ENCODE data around the gene FYB1.

Gene FYB1

DNA sequence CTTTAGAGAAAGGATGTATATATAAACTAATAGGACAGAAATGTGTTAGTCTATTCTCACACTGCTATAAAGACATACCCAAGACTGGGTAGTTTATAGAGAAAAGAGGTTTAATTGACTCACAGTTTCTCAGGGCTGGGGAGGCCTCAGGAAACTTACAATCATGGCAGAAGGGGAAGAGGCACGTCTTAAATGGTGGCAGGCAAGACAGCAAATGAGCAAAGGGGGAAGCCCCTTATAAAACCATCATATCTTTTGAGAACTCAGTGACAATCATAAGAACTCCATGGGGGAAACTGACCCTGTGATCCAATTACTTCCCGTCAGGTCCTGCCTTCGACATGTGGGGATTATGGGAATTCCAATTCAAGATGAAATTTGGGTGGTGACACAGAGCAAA, 136.4 kb downstream of the FYB1 start:
- DNase-seq (ENCODE audit: low read depth), result no peak

DNA sequence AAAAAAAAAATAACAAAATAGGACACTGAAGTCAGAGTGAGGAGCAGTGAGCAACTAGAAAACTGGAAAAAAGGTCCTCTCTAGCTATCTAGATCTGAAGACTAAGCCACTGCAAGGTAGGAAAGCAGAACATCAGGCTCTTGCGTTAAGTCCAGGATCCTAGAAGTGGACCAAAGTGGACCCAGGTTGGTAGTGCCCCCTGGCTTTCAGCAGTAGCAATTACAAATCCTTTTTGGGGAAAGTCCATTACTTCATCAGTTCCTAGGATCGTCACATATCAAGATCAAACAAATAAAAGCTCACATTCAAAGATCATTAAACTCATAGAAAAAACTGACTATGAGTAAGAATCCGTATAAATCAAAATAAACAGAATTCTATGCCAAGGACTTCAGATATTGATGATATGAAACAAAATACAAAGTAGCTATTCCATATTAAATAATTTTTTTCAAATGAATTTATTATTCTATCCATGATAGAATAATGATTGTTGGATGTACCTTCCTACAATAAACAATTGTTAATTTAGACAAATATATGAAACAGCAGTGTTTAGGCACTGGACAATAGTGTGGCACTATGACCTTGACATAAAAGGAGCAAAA, 138.7 kb downstream of the FYB1 start:
- DNase-seq (ENCODE audit: low read depth), result no peak

DNA sequence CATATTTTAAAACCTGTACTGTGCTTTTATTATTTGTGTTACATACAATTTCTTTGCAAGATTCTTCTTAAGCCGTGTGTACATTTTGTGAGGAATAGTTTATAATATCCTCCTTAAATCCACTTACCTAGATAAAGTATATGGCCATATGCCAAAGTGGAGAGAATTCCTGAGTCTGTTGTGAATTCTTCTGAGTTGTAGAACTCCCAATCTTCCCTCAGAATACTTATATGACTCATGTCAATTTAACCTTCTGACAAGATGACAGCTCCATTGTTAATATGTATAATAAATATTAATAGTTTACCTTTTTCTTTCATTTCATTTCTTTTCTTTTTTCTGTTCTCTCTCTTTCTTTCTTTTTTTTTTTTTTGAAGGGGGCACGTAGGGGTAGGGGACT, 139.2 kb downstream of the FYB1 start:
- no peak for DNase-seq (ENCODE audit: low read depth)

DNA sequence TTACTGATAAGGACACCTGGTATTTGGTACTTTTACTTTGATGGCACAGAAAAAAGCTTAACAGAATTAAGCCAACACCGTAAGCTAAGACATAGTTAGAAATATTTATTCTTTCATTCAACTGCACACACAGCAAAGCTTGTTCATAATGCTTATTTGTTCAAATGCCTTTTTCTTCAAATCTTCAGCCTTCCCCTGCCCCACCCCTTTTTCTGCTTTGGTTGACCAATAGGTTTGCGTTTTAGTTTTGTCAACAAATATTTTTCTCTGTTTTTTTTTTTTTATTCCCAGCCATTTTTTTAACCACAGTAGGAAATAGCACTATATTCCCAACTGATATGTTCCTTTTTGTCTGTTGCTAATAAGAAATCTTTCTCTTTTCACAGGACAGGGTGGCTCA, 140.2 kb downstream of the FYB1 start:
- no peak for DNase-seq (ENCODE audit: low read depth)

DNA sequence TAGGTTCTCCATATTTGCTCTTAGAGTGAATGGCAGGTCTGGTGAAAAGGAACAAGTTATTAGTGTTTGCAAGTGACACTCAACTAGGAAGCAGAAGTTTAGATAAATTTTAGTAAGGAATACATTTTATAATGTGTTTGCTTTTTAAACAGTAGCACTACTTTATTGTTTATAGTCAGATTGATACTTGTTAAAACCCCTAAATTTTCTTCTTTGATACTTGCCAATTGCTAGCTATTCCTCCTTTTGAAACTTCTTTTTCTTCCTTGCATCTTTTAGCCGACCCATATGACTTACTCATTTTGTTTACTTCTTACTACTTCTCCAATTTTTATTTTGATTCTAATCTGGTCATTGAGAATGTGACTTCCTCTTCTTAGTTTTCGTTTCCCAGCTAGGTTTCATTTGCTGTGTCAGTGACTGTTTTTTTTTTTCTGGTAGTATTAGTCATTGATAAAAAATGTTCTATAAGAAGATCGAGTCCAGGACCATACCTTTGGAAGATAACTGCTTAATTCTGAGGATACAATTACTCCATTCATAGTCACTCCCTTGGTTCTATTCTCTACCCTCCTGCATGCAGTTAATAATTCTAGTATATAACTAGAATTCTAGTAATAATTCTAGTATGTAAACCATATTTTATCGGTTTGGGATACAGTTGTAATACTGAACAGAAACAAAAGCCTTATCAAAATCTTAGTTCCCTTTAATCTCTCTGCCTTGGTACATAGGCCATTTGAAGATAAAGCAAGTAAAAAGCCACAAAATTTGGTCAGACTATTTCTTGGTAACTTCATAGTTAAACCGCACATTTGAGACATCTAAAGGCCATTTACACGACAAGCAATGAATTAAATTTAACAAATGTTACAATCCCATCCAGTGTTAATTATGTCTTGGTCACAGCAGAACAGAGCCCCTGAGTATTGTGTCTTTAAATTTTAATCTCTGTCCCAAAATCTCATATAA, 142.3 kb downstream of the FYB1 start:
- DNase-seq (ENCODE audit: low read depth), result no peak

DNA sequence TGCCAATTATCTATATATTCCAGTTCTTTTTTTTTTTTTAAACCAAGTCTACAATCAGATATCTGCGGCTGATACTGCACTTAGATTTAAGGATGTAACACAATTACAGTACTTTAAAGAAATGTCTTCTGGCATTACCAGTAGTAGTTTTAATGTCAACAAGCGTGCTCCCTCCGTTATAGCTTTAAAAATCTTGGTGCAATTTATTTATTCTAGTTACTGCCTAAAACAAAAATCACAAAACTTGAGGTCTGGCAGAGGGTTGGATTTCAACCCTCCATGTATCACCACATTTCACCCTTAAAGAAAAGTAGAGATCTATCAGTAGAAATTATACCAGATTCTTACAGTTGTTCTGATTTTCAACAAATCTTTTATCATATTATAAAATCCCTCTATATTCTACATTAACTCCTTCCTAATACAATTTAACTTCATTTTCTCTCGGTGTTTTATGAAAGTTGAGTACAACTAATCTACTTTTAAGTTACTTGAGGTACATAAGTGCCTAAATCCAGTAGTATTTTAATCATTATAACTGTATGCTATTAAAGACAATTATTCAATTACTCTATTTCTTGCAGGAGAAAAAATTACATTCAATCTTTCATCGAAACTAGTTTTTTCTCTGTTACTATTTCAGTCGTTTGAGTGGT, 143.1 kb downstream of the FYB1 start:
- DNase-seq (ENCODE audit: low read depth), result no peak

DNA sequence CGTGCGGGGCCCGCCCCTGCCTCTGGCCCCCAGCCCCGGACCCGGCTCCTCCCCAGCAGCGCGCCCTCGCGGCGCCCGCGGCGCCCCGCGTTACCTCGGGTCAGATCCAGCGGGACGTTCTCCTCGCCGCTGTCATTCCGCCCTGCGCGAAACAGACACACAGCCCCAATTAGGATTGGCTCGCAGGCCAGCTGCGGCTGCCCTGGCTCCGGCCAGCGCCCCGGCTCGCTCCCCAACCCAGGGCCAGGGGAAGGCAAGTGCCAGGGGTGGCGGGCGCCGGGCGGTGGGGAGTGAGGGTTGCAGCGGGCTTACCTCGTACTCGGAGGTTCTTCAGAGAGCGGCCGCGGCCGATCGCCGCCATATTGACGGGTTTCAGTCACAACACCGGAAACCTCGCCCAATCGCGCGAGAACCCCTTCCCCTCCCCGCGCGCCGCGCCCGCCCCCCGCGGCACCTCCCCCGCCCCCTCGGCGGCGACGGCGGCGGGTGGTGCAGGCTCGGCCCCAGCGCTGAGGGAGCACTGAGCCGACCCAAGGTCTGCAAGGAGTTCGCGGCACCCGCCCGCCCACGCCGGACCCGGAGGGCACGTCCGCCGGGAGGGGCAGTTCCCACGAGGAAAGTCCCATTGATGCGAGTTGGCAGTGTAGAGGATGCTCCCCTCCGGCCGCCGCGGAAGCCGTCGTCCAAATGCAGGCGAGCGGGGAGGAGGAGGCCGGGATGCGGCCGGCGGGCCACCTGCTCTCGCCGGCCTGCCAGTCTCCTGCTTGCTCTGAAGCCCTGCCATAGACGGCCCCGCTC, 145.1 kb downstream of the FYB1 start, which contains the start of gene RICTOR:
TSS of gene RICTOR (minus strand) at position 383 of the 798 bp plus-strand sequence. CDS start at position 361, 22 bp downstream.
- DNase-seq (ENCODE audit: low read depth), result peak; percentile 84

DNA sequence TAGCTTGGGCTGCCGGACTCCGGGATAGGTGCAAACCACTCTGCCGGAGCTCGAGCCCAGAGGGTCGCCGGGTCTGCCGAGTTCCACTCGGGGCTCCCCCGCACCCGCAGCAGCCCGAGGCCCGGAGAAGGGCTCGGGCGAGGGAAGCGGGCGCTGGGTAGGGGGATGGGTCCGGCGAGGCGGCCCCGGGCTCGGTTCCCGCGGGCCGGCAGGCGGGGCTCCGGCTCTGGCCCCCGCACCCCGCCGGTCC, 145.7 kb downstream of the FYB1 start:
- DNase-seq (ENCODE audit: low read depth), result no peak

DNA sequence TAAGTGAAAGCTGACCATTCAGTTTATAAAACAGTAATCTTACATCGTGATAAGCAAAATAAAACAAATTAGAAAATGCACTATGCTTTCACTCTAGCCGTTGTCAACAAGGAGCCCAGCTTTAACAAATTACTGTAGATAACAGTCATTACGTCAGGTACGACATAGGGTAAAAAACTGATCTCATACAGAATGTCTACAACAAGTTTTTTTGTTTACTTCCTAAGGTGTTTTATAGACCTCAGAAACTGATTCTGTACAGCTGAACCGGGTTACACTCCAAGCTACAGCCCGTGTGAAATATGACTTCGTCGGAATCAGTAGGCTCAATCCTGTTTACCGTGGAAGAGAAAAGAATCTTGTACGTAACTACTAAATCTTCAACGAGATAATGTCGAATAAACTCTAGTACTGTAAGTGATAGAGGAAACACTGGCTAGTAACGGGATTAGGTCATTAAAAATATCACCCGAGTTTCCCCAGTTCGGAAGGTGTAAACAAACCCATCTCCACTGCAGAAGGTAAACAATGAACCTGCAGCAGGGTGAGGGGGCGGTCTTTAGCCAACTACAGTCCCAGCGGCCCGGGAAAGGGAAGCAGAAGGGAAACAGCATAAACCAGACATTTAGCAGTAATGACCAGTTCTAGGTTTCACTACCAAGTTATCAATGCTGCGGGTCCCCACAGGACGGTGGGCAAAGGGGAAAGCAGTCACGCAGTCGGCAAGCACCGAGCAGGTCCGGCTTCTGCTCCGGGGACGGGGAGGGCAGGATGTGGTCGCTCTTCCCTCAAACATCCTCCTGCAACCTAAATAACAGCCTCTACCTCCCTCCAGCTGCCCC, 146.2 kb downstream of the FYB1 start:
- DNase-seq (ENCODE audit: low read depth), result peak; percentile 45

DNA sequence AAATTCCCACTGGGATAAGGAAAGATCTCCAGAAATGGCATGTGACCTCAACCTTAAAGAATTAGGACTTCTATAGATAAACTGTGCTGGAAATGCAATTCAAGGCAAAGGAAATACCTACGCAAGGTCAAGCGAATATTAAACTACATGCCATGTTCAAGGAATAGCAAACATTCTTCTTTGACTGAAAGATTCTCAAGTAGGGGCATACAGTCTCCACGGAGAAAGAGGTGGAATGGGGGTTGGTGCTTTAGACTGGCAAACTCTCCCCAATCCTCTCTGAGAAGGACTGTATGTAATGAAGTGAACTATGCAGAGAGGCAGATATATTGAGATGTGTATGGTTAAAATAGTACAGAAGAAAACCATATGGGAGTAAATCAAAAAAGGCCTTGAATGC, 151.3 kb downstream of the FYB1 start:
- no peak for DNase-seq (ENCODE audit: low read depth)

DNA sequence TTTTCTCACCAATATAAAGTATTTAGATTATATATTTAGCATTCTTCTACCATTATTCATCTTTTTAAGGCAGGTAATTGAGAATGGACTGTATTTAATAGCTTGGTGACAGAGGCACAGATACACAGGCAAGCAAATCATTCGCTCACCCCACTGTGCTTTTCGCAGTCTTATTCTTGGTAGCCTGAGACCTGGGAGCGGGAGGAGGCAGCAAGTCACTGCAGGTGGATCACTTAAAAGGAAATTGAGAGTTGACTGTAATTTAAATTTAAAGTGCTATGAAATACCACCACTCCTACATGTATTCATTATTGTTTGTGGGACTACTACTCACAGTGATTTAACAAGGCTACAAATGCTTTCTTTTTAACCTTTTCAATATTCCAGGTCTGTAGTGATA, 154.9 kb downstream of the FYB1 start:
- no peak for DNase-seq (ENCODE audit: low read depth)

DNA sequence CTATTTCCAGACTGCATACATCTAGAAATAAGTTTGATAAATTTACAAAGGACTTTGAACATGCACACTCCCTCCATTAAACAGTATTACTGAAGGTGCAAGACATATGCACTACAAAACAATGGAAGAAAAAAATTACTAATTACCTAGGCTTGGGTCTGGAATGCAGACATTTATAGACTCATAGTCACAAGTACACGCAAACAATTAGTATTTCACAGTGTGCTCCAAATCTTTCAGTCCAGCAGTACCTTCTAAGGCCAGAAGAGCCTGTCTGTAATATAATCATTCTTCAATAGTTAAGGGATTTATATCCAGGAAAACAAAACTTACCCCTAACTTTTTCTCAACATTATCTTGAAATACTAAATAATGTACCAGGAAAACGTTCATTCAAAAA, 156.3 kb downstream of the FYB1 start:
- DNase-seq (ENCODE audit: low read depth), result no peak

DNA sequence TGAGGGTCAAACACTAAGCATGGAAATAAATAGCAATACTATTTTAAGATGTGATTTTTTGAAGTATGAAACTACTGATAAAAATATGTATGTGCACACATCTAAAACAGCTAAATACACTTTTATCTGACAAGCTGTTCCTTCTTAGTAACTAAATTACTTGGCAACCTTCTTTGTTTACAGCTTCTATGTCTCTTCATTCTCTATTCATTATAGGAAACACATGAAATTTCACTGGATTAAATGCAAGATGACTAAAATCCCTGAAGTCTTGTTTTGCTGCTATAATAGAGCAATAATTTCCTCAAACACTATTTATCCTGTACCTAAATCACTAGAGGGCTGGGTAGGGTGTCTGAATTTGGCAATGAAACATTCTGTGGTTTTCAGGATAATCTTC, 156.8 kb downstream of the FYB1 start:
- no peak for DNase-seq (ENCODE audit: low read depth)

DNA sequence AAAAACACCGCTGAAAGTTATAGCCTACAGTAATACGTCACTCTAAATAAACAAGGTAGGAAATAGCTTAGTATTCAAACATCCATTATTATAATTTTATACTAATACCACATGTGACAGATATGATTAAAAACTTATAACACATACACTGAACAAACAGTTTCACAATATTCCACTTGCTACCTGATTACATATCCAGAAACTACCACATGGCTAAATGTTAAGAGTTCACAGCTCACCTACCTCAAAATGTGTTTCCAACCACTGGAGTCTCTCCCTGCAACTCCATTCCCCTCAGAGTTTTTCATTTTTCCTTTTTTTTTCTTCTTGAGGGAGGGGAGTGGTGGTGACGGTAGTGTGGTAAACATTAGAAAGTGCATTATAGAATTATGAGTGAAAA, 157.3 kb downstream of the FYB1 start:
- no peak for DNase-seq (ENCODE audit: low read depth)

DNA sequence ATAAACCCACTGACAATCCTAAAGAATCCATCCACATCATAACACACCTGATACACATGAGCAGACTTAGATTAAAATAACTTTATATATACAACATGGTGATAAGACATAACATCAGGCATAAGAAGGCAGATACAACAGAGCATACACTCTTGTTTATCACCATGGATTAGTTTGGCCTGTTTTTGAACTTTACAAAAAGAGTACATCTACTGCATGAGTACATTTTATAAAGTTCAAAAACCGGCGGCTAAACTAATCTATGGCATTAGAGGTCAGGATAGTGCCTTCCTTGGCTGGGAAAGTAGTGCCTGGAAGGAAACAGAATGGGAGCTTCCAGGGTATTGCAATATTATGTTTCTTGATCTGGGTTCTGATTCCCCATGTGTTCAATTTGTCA, 160.3 kb downstream of the FYB1 start:
- DNase-seq (ENCODE audit: low read depth), result no peak

DNA sequence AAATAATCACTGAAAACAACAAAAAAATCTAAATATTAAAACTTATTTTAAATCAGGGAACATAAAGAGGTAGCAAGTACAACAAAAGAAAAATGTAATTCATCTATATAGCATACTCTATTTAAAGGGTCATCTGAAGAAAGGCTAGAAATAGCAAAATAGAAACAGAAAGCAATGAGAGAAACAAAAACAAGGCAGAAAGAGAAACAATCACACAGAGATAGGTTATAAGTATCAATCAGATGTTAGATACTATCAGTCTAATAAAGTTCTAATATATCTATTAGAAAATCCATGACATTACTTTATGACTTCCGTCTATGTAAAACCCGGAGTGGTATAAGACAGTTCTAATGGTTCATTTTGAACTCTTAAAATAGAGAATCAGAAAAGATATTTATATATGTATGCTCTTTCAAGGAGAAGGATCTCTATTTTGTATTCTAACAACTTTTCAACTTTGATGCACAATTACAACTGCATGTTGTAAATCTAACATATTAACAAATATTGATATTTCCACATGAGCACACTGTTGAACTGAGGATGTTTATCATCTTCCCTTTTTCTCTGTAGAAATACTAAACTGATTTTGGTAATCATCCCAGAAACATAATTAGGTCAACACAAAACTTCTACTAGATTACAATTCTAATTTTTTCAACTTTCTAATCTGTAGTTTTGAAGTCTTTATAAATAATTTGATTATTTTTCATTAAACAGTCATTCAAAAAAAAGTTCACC, 161.0 kb downstream of the FYB1 start:
- no peak for DNase-seq (ENCODE audit: low read depth)

DNA sequence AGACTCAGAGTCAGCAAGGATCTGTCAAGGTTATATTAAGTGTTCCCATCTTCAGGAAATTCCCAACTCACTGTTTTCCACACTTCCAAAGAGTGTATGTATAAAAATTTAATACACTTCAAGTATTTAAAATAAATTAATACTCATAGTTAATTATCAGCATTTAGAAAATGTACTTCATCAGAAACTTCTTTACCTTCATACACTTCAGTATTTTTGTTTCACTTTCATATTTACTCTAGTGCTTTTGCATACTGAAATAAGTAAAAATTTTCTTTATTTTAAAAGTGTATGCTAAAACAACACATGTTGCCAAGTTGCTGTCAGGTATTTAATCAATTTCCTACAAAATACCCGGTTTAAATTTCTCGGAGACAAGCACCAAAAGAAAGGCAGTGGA, 161.6 kb downstream of the FYB1 start:
- DNase-seq (ENCODE audit: low read depth), result no peak

DNA sequence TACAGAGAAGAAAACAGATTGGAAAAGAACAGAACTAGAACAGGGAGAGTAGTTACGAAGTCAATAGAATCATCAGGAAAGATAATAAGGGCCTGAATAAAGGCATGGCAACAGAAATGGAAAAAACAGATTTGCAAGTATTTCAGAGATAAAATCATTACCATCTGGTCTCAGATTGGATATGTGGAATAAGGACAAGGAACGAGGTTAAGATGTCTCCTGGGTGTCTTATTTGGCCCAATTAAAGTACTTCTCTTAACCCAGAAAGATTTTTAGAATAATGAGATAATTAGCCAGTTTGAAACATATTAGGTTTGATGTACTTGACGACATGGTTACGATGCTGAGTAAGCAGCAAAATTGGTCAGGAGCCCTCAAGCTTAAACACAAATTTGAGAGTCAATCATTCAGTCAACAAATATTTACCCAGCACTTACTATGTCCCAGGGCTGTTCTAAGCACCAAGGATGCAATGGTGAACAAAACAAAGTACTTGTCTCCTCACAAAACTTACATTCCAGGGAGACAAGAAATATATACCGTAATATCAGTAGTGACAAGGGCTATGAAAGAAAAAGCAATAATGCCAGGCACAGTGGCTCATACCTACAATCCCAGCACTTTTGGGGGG, 163.5 kb downstream of the FYB1 start:
- DNase-seq (ENCODE audit: low read depth), result no peak
